Caco-2 (cell line): ENCODE data around the gene MYBBP1A. TPM values are rescaled to one million over a fixed set of nuclear protein-coding genes. Genes with fewer than 3 reads are reported as not detected.

ENCODE experiments used
- BruUV-seq: library from RNA; stranded (reverse); fragments of 400-500 nt; replicated peaks from 2 replicates; lab custom pipeline; 2021; lab: Mats Ljungman, UMichigan
- CTCF ChIA-PET: fragments of 300-600 bp; sonication (Branson Sonifier 250); formaldehyde crosslinking; loops from one replicate; lab custom pipeline; 2022; ENCODE audit warnings: antibody characterized with exemption; lab: Charles Lee
- POLR2A ChIA-PET: fragments of 300-600 bp; sonication (Branson Sonifier 250); formaldehyde crosslinking; loops from one replicate; lab custom pipeline; 2022; ENCODE audit warnings: antibody characterized with exemption; lab: Charles Lee
- DNase-seq, 2 experiments: peaks; one replicate each; pipeline versions ENCODE4 v3.0.0 to v3.0.0-alpha.2; 2020 to 2022
- H3K27me3 ChIP-seq: replicated peaks from 2 replicates; pipeline ENCODE4 v1.6.0; 2011; ENCODE audit warnings: low read length; ENCODE audit not compliant: control insufficient read depth, insufficient read depth
- H3K36me3 ChIP-seq: 2 replicates; pipeline ENCODE4 v1.5.1; 2011; ENCODE audit warnings: low read length; ENCODE audit not compliant: control insufficient read depth, insufficient read depth
- H3K4me1 ChIP-seq: fragments of 250-450 bp; sonication (Bioruptor Pico); 2 replicates; pipeline ENCODE4 v1.5.1; 2020; ENCODE audit warnings: mild to moderate bottlenecking
- H3K4me3 ChIP-seq: 2 replicates; pipeline ENCODE4 v1.5.1; 2011; ENCODE audit warnings: low read depth, mild to moderate bottlenecking, control low read depth, low read length
- H3K9me3 ChIP-seq: fragments of 250-450 bp; sonication (Bioruptor Pico); 2 replicates; pipeline ENCODE4 v1.5.1; 2020; ENCODE audit warnings: mild to moderate bottlenecking, moderate library complexity
- H3K27ac Mint-ChIP-seq: one replicate; pipeline ENCODE4 v1.8.0; 2022; ENCODE audit warnings: mixed read lengths; ENCODE audit not compliant: unreplicated experiment
- H3K27me3 Mint-ChIP-seq: one replicate; pipeline ENCODE4 v1.8.0; 2022; ENCODE audit warnings: mixed read lengths; ENCODE audit not compliant: insufficient read depth, unreplicated experiment
- H3K36me3 Mint-ChIP-seq: one replicate; pipeline ENCODE4 v1.8.0; 2022; ENCODE audit warnings: mild to moderate bottlenecking, mixed read lengths; ENCODE audit not compliant: insufficient read depth, unreplicated experiment
- H3K4me1 Mint-ChIP-seq: one replicate; pipeline ENCODE4 v1.8.0; 2022; ENCODE audit warnings: low read depth, mixed read lengths; ENCODE audit not compliant: unreplicated experiment
- H3K4me3 Mint-ChIP-seq: one replicate; pipeline ENCODE4 v1.8.0; 2022; ENCODE audit warnings: mild to moderate bottlenecking, moderate library complexity, mixed read lengths; ENCODE audit not compliant: unreplicated experiment
- H3K9me3 Mint-ChIP-seq: one replicate; pipeline ENCODE4 v1.8.0; 2022; ENCODE audit warnings: mixed read lengths; ENCODE audit not compliant: unreplicated experiment
- intact Hi-C: fragments of 100-400 bp; cut with micrococcal nuclease; formaldehyde crosslinking; loops from one replicate; pipeline ENCODE4 v1.10.0; 2022; ENCODE audit not compliant: unreplicated experiment
- total RNA-seq: library from RNA; stranded (reverse); gene quantifications from 2 replicates; pipeline ENCODE4 v1.2.3, GENCODE V29; 2022
- TF ChIP-seq, protein P1 (sequence below), 2 experiments: fragments of 200-600 bp in 1 of 2; IDR thresholded peaks; 1 replicate in 1 of 2; 2 replicates in 1 of 2; pipeline versions ENCODE4 v1.5.1 to v1.8.0; 2011 to 2022; ENCODE audit warnings: antibody characterized with exemption in 1 of 2, control low read depth in 1 of 2, inconsistent platforms in 1 of 2, low read depth in 1 of 2, low read length in 1 of 2, mild to moderate bottlenecking in 1 of 2, moderate library complexity in 1 of 2; ENCODE audit not compliant: insufficient read depth in 1 of 2, severe bottlenecking in 1 of 2, unreplicated experiment in 1 of 2

The MYBBP1A gene
- total RNA-seq, 1 experiment from 2014 or later = 44.5 TPM

DNA sequence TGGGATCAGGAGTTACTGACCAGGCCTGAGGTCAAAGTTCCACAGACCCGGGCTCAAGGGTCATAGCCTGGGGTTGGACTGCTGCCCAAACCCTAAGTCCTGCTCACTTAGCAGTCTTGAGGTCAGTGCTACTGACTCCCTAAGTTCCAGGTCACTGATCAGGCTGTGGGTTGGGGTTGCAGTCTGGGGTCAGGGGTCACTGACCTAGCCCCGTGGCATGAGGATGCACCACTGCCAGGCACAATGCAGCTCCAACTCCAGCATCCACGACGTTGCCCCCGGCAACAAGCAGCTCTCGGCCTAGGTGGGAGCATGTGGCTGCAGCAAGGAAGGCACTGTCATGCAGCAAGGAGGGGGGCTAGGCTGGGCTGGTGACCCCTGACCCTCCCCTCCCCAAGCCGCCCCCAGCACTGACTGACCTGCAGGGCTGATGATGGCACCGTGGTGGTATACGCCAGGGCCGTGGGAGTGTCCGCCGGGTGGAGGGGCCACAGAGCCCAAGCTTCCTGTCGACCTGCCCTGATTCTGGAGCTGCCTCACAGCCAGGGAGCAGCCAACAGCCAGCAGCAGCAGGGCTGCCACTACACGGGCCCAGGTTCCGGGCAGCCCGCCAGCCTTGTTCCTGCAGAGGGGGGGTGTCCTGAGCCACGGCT lies 4.1 kb upstream of the MYBBP1A start:
- H3K27me3 Mint-ChIP-seq = no peaks in the 10 kb centered on the region
- Histone ChIP-seq H3K27me3 (no peaks in the 10 kb centered on the region), H3K4me1 (no peaks in the 10 kb centered on the region), H3K9me3 (no peaks in the 10 kb centered on the region), H3K36me3 (no peaks in the 10 kb centered on the region), H3K4me3 (no peak overlapping the region)
- BruUV-seq = no TSS peak
- H3K4me1 Mint-ChIP-seq = peaks cover 7% of the 10 kb centered on the region
- DNase-seq = no peak
- TF ChIP-seq, protein P1, sequence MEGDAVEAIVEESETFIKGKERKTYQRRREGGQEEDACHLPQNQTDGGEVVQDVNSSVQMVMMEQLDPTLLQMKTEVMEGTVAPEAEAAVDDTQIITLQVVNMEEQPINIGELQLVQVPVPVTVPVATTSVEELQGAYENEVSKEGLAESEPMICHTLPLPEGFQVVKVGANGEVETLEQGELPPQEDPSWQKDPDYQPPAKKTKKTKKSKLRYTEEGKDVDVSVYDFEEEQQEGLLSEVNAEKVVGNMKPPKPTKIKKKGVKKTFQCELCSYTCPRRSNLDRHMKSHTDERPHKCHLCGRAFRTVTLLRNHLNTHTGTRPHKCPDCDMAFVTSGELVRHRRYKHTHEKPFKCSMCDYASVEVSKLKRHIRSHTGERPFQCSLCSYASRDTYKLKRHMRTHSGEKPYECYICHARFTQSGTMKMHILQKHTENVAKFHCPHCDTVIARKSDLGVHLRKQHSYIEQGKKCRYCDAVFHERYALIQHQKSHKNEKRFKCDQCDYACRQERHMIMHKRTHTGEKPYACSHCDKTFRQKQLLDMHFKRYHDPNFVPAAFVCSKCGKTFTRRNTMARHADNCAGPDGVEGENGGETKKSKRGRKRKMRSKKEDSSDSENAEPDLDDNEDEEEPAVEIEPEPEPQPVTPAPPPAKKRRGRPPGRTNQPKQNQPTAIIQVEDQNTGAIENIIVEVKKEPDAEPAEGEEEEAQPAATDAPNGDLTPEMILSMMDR (IDR thresholded peaks at IDR 0.05; ENCODE audit: insufficient read depth in 1 of 2, low read depth in 1 of 2, low read length in 1 of 2, severe bottlenecking in 1 of 2, unreplicated experiment in 1 of 2) = no peak
- peaks cover 20% of the 10 kb centered on the region for H3K36me3 Mint-ChIP-seq
- H3K9me3 Mint-ChIP-seq = no peaks in the 10 kb centered on the region
- intact Hi-C loops = no loop called here
- POLR2A ChIA-PET = no interaction called here
- H3K4me3 Mint-ChIP-seq = no peak overlapping the region
- H3K27ac Mint-ChIP-seq = no peak overlapping the region
- CTCF ChIA-PET = no interaction called here

DNA sequence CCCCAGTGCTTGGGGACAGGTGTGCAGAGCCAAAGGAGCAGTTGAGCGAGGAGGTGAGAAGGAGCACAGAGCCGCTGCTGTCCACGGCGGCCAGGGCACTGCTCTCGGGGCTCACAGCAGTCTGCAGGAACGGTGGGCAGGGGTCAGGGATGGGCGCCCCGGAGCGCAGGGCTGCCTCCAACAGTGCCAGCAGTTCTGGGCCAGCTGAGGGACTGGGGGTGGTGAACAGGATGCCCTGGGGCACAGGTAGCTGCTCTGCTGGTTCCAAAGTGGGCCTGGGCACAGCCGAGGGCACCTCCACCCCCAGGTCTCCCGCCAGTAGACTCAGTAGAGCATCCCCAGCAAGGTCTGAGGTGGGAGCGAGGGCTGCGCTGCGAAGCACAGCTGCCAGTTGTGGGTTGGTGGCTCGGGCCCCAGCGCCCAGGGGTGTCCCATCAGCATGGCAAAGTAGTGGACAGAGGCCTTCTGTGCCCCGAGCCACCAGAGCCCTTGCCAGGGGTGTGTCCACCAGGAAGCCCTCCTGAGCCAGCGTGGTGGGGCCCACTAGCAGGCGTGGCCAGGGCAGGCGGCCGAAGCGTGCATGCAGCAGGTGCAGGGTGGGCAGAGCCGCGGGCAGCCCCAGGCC lies 3.3 kb upstream of the MYBBP1A start:
- BruUV-seq = no TSS peak
- Mint-ChIP-seq H3K27me3 (no peaks in the 10 kb centered on the region), H3K4me3 (no peak overlapping the region), H3K4me1 (peaks cover 7% of the 10 kb centered on the region), H3K27ac (no peak overlapping the region), H3K36me3 (peaks cover 20% of the 10 kb centered on the region), H3K9me3 (no peaks in the 10 kb centered on the region)
- Histone ChIP-seq H3K36me3 (no peaks in the 10 kb centered on the region), H3K27me3 (no peaks in the 10 kb centered on the region), H3K4me3 (no peak overlapping the region), H3K9me3 (no peaks in the 10 kb centered on the region), H3K4me1 (no peaks in the 10 kb centered on the region)
- POLR2A ChIA-PET = no interaction called here
- DNase-seq = no peak
- intact Hi-C loops = no loop called here
- CTCF ChIA-PET = no interaction called here
- TF ChIP-seq, protein P1 (IDR thresholded peaks at IDR 0.05; ENCODE audit: insufficient read depth in 1 of 2, low read depth in 1 of 2, low read length in 1 of 2, severe bottlenecking in 1 of 2, unreplicated experiment in 1 of 2) = no peak

DNA sequence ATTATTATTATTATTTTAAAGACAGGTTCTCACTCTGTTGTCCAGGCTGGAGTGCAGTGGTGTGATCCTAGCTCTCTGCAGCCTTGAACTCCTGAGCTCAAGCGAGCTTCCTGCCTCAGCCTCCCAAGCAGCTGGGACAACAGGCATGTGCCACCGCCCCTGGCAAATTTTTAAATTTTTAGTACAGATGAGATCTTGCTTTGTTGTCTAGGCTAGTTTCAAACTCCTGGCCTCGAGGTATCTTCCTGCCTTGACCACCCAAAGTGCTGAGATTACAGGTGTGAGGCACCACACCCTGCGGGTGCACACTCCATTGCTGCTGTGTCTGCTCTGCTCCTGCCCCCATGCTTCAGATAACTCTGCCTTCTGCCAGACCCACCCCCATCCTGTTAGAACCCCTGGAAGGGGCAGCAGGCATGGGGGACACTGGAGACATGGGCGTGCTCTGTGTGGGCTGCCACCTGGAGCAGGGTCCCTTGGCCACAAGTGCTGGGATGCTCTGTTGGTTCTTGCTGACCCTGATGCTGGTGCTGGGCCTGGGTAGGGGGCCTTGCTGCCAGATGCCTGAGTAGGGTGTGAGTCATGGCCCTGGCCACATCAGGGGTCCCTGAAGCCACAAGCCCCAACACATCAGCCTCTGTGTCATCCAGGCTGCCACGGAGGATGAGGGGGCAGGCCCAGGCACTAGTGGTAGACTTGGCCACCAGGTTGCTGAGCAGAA lies 2.6 kb upstream of the MYBBP1A start:
- Mint-ChIP-seq H3K9me3 (no peaks in the 10 kb centered on the region), H3K36me3 (peaks cover 20% of the 10 kb centered on the region), H3K4me1 (peaks cover 7% of the 10 kb centered on the region), H3K27ac (no peak overlapping the region), H3K27me3 (no peaks in the 10 kb centered on the region), H3K4me3 (no peak overlapping the region)
- TF ChIP-seq, protein P1 (IDR thresholded peaks at IDR 0.05; ENCODE audit: insufficient read depth in 1 of 2, low read depth in 1 of 2, low read length in 1 of 2, severe bottlenecking in 1 of 2, unreplicated experiment in 1 of 2) = no peak
- no peak for DNase-seq
- Histone ChIP-seq H3K27me3 (no peaks in the 10 kb centered on the region), H3K4me3 (no peak overlapping the region), H3K36me3 (no peaks in the 10 kb centered on the region), H3K4me1 (no peaks in the 10 kb centered on the region), H3K9me3 (no peaks in the 10 kb centered on the region)
- no TSS peak for BruUV-seq
- CTCF ChIA-PET = no interaction called here
- intact Hi-C loops = no loop called here
- POLR2A ChIA-PET = no interaction called here
